Caco-2 (cell line): Measurements from ENCODE around the gene EIF3J. TPM values are rescaled to one million over a fixed set of nuclear protein-coding genes. Genes with fewer than 3 reads are reported as not detected.

Experiments
- BruUV-seq: library from RNA; stranded (reverse); fragments of 400-500 nt; replicated peaks from 2 replicates; lab custom pipeline; 2021; lab: Mats Ljungman, UMichigan
- CTCF ChIA-PET: fragments of 300-600 bp; sonication (Branson Sonifier 250); formaldehyde crosslinking; loops from one replicate; lab custom pipeline; 2022; ENCODE audit warnings: antibody characterized with exemption; lab: Charles Lee
- POLR2A ChIA-PET: fragments of 300-600 bp; sonication (Branson Sonifier 250); formaldehyde crosslinking; loops from one replicate; lab custom pipeline; 2022; ENCODE audit warnings: antibody characterized with exemption; lab: Charles Lee
- DNase-seq, 2 experiments: peaks; one replicate each; pipeline versions ENCODE4 v3.0.0 to v3.0.0-alpha.2; 2020 to 2022
- H3K27me3 ChIP-seq: replicated peaks from 2 replicates; pipeline ENCODE4 v1.6.0; 2011; ENCODE audit warnings: low read length; ENCODE audit not compliant: control insufficient read depth, insufficient read depth
- H3K36me3 ChIP-seq: 2 replicates; pipeline ENCODE4 v1.5.1; 2011; ENCODE audit warnings: low read length; ENCODE audit not compliant: control insufficient read depth, insufficient read depth
- H3K4me1 ChIP-seq: fragments of 250-450 bp; sonication (Bioruptor Pico); 2 replicates; pipeline ENCODE4 v1.5.1; 2020; ENCODE audit warnings: mild to moderate bottlenecking
- H3K4me3 ChIP-seq: 2 replicates; pipeline ENCODE4 v1.5.1; 2011; ENCODE audit warnings: low read depth, mild to moderate bottlenecking, control low read depth, low read length
- H3K9me3 ChIP-seq: fragments of 250-450 bp; sonication (Bioruptor Pico); 2 replicates; pipeline ENCODE4 v1.5.1; 2020; ENCODE audit warnings: mild to moderate bottlenecking, moderate library complexity
- H3K27ac Mint-ChIP-seq: one replicate; pipeline ENCODE4 v1.8.0; 2022; ENCODE audit warnings: mixed read lengths; ENCODE audit not compliant: unreplicated experiment
- H3K27me3 Mint-ChIP-seq: one replicate; pipeline ENCODE4 v1.8.0; 2022; ENCODE audit warnings: mixed read lengths; ENCODE audit not compliant: insufficient read depth, unreplicated experiment
- H3K36me3 Mint-ChIP-seq: one replicate; pipeline ENCODE4 v1.8.0; 2022; ENCODE audit warnings: mild to moderate bottlenecking, mixed read lengths; ENCODE audit not compliant: insufficient read depth, unreplicated experiment
- H3K4me1 Mint-ChIP-seq: one replicate; pipeline ENCODE4 v1.8.0; 2022; ENCODE audit warnings: low read depth, mixed read lengths; ENCODE audit not compliant: unreplicated experiment
- H3K4me3 Mint-ChIP-seq: one replicate; pipeline ENCODE4 v1.8.0; 2022; ENCODE audit warnings: mild to moderate bottlenecking, moderate library complexity, mixed read lengths; ENCODE audit not compliant: unreplicated experiment
- H3K9me3 Mint-ChIP-seq: one replicate; pipeline ENCODE4 v1.8.0; 2022; ENCODE audit warnings: mixed read lengths; ENCODE audit not compliant: unreplicated experiment
- CTCF ChIP-seq, 2 experiments: fragments of 200-600 bp in 1 of 2; IDR thresholded peaks; 1 replicate in 1 of 2; 2 replicates in 1 of 2; pipeline versions ENCODE4 v1.5.1 to v1.8.0; 2011 to 2022; ENCODE audit warnings: antibody characterized with exemption in 1 of 2, control low read depth in 1 of 2, inconsistent platforms in 1 of 2, low read depth in 1 of 2, low read length in 1 of 2, mild to moderate bottlenecking in 1 of 2, moderate library complexity in 1 of 2; ENCODE audit not compliant: insufficient read depth in 1 of 2, severe bottlenecking in 1 of 2, unreplicated experiment in 1 of 2
- intact Hi-C: fragments of 100-400 bp; cut with micrococcal nuclease; formaldehyde crosslinking; loops from one replicate; pipeline ENCODE4 v1.10.0; 2022; ENCODE audit not compliant: unreplicated experiment
- total RNA-seq: library from RNA; stranded (reverse); gene quantifications from 2 replicates; pipeline ENCODE4 v1.2.3, GENCODE V29; 2022

The EIF3J gene
- total RNA-seq, 1 experiment from 2014 or later = 179 TPM

GRCh38 chr15:44535523-44536301, 1.2 kb upstream of the EIF3J start:
- CTCF ChIA-PET = no interaction called here
- H3K27ac Mint-ChIP-seq = peak overlapping the region; percentile 90
- peaks cover 12% of the 10 kb centered on the region for H3K4me1 Mint-ChIP-seq
- Histone ChIP-seq H3K36me3 (no peaks in the 10 kb centered on the region), H3K9me3 (no peaks in the 10 kb centered on the region), H3K27me3 (no peaks in the 10 kb centered on the region), H3K4me1 (peaks cover 4% of the 10 kb centered on the region; the same call in 1 of the 2 replicates), H3K4me3 (peak overlapping the region; percentile 82)
- H3K36me3 Mint-ChIP-seq = peaks cover 78% of the 10 kb centered on the region
- peak; percentile 35 to 42 for DNase-seq
- TF ChIP-seq CTCF (IDR thresholded peaks at IDR 0.05; ENCODE audit: insufficient read depth in 1 of 2, low read depth in 1 of 2, low read length in 1 of 2, severe bottlenecking in 1 of 2, unreplicated experiment in 1 of 2) = no peak
- intact Hi-C loops = loop anchor here (10.0 kb wide), 1 partner anchor 251 kb away; the partner anchor contains the start of gene GOLM2
- POLR2A ChIA-PET = no interaction called here
- no peaks in the 10 kb centered on the region for H3K27me3 Mint-ChIP-seq
- H3K9me3 Mint-ChIP-seq = no peaks in the 10 kb centered on the region
- BruUV-seq = TSS peak; percentile 61
- peak overlapping the region; percentile 94 for H3K4me3 Mint-ChIP-seq

GRCh38 chr15:44536302-44536961, 515 bp upstream of the EIF3J start:
- CTCF ChIA-PET = interaction anchor here (0.6 to 1.3 kb wide), 8 partner anchors 10 to 633 kb away, joined by 3 to 8 read pairs (median 4); partner anchors contain the start of gene CTDSPL2

More at GRCh38 chr15:44536302-44536961, 515 bp upstream of the EIF3J start:
- Histone ChIP-seq H3K9me3 (no peaks in the 10 kb centered on the region), H3K27me3 (no peaks in the 10 kb centered on the region), H3K36me3 (no peaks in the 10 kb centered on the region), H3K4me1 (peaks cover 4% of the 10 kb centered on the region; the same call in 1 of the 2 replicates), H3K4me3 (peak overlapping the region; percentile 82)
- intact Hi-C loops = loop anchor here (10.0 kb wide), 1 partner anchor 252 kb away; the partner anchor contains the start of gene GOLM2
- Mint-ChIP-seq H3K4me3 (peak overlapping the region; percentile 94), H3K36me3 (peaks cover 84% of the 10 kb centered on the region), H3K27me3 (no peaks in the 10 kb centered on the region), H3K9me3 (no peaks in the 10 kb centered on the region), H3K4me1 (peaks cover 12% of the 10 kb centered on the region), H3K27ac (peak overlapping the region; percentile 90)
- TF ChIP-seq CTCF (IDR thresholded peaks at IDR 0.05; ENCODE audit: insufficient read depth in 1 of 2, low read depth in 1 of 2, low read length in 1 of 2, severe bottlenecking in 1 of 2, unreplicated experiment in 1 of 2) = peak in 1 of 2 experiments; percentile 54
- BruUV-seq = no TSS peak
- POLR2A ChIA-PET = interaction anchor here (0.5 to 1.4 kb wide), 10 partner anchors 8 to 727 kb away, joined by 3 to 13 read pairs (median 4); partner anchors contain the start of genes B2M, GOLM2 and PATL2
- peak; percentile 89 to 90 for DNase-seq
